H1 (cell line): ENCODE results near the gene INPP4A. TPM values are rescaled to one million over a fixed set of nuclear protein-coding genes. Genes with fewer than 3 reads are reported as not detected.

Experiments
- BCL11A ChIP-seq, 2 experiments: IDR thresholded peaks; one replicate each; pipeline ENCODE4 v1.6.1; 2011; ENCODE audit warnings: low read depth in 2 of 2, low read length in 2 of 2, mild to moderate bottlenecking in 2 of 2
- BRCA1 ChIP-seq: IDR thresholded peaks from 2 replicates; pipeline ENCODE4 v1.6.1; 2012; ENCODE audit warnings: low read depth, low read length, improper control_type of control experiment
- CREB1 ChIP-seq: IDR thresholded peaks from 2 replicates; pipeline ENCODE4 v1.6.1; 2012; ENCODE audit warnings: inconsistent platforms
- KDM1A ChIP-seq: fragments of 200-600, 300-600 bp; sonication (generic); IDR thresholded peaks from 2 replicates; pipeline ENCODE4 v1.7.1; 2016; ENCODE audit warnings: mild to moderate bottlenecking, low read length, borderline replicate concordance
- POLR2A ChIP-seq, 2 experiments: IDR thresholded peaks; 1 replicate in 1 of 2; 2 replicates in 1 of 2; pipeline ENCODE4 v1.6.1; 2011; ENCODE audit warnings: low read depth in 2 of 2, low read length in 2 of 2, mild to moderate bottlenecking in 2 of 2; ENCODE audit errors: control extremely low read depth in 1 of 2
- POLR2AphosphoS5 ChIP-seq: IDR thresholded peaks from 2 replicates; pipeline ENCODE4 v1.6.1; 2011; ENCODE audit warnings: low read depth, low read length
- POU5F1 ChIP-seq: IDR thresholded peaks from 2 replicates; pipeline ENCODE4 v1.6.1; 2011; ENCODE audit warnings: low read depth, mild to moderate bottlenecking, low read length, moderate library complexity
- polyA plus RNA-seq, 7 experiments: library from polyadenylated mRNA; depleted of rRNA in 3 of 7; stranded (reverse) in 5 of 7; unstranded in 2 of 7; fragments of >200 nt in 5 of 7; fragments of 200-250 nt in 2 of 7; gene quantifications; 1 replicate in 5 of 7; 2 replicates in 1 of 7; 4 replicates in 1 of 7; pipeline versions ENCODE4 v1.2.1 to v1.2.3, GENCODE V29; 2011 to 2013; ENCODE audit warnings: missing spikeins in 2 of 7, mixed read lengths in 2 of 7
- total RNA-seq: library from RNA; stranded (reverse); fragmentation: NEBNext Ultra II Directional; extraction: Animal tissue kit (Norgen Biotek cat#: 25700); gene quantifications from 2 replicates; pipeline ENCODE4 v1.2.1, GENCODE V29; 2021
- TF ChIP-seq, protein P1 (sequence below): IDR thresholded peaks from 2 replicates; pipeline ENCODE4 v1.6.1; 2011; ENCODE audit warnings: low read length, improper control_type of control experiment

INPP4A gene
- total and polyA plus RNA-seq, 2 of the 8 experiments (the other 6 are each of a cell fraction or from before 2014, with no cell fraction given) = 25.6 to 34.3 TPM

DNA sequence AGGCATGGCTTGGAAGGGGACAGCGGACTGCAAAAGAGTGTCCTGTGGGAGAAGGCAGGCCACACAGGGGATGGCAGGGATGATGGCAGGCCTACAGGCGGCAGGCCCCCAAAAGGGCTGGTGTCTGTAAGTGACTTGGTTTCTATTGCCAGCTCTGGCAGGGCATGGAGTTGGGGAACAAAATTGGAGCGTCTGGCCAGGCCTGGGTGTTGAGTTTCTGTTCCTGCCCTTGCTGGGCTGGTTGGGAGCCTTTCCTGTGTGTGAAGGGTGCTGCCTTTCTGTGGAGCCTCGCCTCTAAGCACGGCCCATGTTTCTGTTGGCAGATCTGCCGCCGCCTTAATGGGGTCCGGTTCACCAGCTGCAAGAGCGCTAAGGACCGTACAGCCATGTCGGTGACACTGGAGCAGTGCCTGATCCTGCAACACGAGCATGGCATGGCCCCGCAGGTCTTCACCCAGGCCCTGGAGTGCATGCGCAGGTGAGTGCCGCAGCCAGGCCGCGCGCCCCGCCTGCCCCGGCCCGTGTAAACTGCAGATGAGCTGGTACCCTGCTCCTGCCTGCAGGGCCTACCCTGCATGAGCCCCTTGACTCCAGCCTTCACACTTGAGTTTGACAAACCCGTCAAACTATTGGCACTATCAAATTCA, 132.1 kb downstream of the INPP4A start (continued):
- TF ChIP-seq, protein P1, sequence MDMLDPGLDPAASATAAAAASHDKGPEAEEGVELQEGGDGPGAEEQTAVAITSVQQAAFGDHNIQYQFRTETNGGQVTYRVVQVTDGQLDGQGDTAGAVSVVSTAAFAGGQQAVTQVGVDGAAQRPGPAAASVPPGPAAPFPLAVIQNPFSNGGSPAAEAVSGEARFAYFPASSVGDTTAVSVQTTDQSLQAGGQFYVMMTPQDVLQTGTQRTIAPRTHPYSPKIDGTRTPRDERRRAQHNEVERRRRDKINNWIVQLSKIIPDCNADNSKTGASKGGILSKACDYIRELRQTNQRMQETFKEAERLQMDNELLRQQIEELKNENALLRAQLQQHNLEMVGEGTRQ = no peak
- no peak for TF ChIP-seq POLR2AphosphoS5
- no peak for TF ChIP-seq KDM1A
- TF ChIP-seq POLR2A (IDR thresholded peaks at IDR 0.05; ENCODE audit: control extremely low read depth in 1 of 2, low read depth in 2 of 2, low read length in 2 of 2) = no peak
- no peak for TF ChIP-seq CREB1
- no peak for TF ChIP-seq BRCA1
- TF ChIP-seq POU5F1 = no peak
- TF ChIP-seq BCL11A (IDR thresholded peaks at IDR 0.05; ENCODE audit: low read depth in 2 of 2, low read length in 2 of 2) = no peak
